ENCODE data around the gene OTOGL. TPM values are rescaled to one million over a fixed set of nuclear protein-coding genes. Genes with fewer than 3 reads are reported as not detected.
"Not testable (repeated sequence)": the region's sequence is repeated elsewhere in the genome, so short reads cannot be mapped to it uniquely, and the experiment has no call there.

OTOGL gene
- total and polyA plus RNA-seq, 12 donors: 0.04 to 0.52 (median 0.13) TPM; not detected in 1

DNA sequence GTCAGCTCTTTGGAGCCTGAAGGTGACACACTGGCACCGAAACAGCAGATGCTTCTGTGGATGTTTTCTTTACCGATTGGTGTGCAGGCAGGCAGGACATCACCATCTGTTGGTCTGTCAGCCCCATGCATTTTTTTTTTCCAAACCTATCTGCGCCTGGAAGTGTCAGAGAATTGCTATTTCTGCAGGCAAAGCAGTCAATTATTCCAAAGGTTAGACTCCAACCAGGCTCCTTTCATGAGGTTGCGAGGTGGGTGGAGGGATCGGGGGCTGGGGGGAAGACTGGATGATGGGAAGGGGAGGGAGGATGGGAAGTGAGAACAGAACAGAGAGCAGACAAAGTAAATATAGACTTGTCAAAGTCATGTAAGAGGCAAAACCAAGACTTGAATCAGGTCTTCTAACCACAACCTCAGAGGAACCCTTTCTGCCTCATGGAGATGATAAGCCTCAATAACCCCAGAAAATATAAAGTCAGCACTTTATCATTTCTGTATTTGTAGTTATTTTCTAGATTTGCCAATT lies 117.7 kb downstream of the OTOGL start:
- H3K27me3 ChIP-seq: no peaks in the 10 kb centered on the region
- no peaks in the 10 kb centered on the region for H3K4me1 ChIP-seq (replicated peaks in 1 of 2)
- no peak overlapping the region for H3K27ac ChIP-seq
- DNase-seq: no peak
- H3K4me3 ChIP-seq: no peak overlapping the region
- H3K36me3 ChIP-seq (replicated peaks in 1 of 2): no peaks in the 10 kb centered on the region
- no peak for TF ChIP-seq POLR2A (IDR thresholded peaks at IDR 0.05)
- TF ChIP-seq, protein P1, sequence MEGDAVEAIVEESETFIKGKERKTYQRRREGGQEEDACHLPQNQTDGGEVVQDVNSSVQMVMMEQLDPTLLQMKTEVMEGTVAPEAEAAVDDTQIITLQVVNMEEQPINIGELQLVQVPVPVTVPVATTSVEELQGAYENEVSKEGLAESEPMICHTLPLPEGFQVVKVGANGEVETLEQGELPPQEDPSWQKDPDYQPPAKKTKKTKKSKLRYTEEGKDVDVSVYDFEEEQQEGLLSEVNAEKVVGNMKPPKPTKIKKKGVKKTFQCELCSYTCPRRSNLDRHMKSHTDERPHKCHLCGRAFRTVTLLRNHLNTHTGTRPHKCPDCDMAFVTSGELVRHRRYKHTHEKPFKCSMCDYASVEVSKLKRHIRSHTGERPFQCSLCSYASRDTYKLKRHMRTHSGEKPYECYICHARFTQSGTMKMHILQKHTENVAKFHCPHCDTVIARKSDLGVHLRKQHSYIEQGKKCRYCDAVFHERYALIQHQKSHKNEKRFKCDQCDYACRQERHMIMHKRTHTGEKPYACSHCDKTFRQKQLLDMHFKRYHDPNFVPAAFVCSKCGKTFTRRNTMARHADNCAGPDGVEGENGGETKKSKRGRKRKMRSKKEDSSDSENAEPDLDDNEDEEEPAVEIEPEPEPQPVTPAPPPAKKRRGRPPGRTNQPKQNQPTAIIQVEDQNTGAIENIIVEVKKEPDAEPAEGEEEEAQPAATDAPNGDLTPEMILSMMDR (IDR thresholded peaks at IDR 0.05): no peak
- intact Hi-C loops (cut with DNase I): no loop called here
- no peaks in the 10 kb centered on the region for H3K9me3 ChIP-seq (replicated peaks in 1 of 3)
- WGBS, 4 donors: 53 to 70% (median 58%) methylated on average over 5 of the region's 5 CpGs

GRCh38 chr12:80218925-80219324 lies 119.6 kb downstream of the OTOGL start:
- H3K4me3 ChIP-seq; DNase-seq; intact Hi-C loops (cut with DNase I); H3K27ac ChIP-seq; H3K4me1 ChIP-seq (replicated peaks in 1 of 2); H3K27me3 ChIP-seq; H3K9me3 ChIP-seq (replicated peaks in 1 of 3); H3K36me3 ChIP-seq (replicated peaks in 1 of 2): not testable (repeated sequence)
- 62 to 79% (median 76%) methylated on average over 4 to 5 of the region's 5 CpGs for WGBS, 4 donors

DNA sequence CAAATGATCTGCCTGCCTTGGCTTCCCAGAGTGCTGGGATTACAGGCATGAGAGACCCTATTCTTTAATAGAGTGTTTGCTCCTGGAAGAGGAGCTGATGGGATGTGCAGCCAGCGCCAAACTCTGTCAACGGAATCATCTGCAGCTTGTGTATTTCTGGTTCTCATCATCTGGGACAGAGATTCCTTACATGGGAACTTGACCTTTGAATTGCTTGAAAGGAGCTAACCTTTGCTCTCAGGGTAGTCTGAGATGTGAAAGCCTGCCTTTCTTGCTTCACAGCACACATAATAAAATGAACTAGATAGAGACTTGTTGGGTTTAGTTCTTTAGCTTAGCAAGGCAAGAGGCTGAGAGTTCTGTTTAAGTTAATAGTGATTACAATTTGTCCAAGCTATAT lies 120.0 kb downstream of the OTOGL start:
- Histone ChIP-seq H3K27me3 (no peaks in the 10 kb centered on the region), H3K4me1 (replicated peaks in 1 of 2) (no peaks in the 10 kb centered on the region), H3K36me3 (replicated peaks in 1 of 2) (no peaks in the 10 kb centered on the region), H3K27ac (no peak overlapping the region), H3K4me3 (no peak overlapping the region), H3K9me3 (replicated peaks in 1 of 3) (no peaks in the 10 kb centered on the region)
- DNase-seq: no peak
- WGBS, 4 donors: 47 to 65% (median 58%) methylated on average over 2 of the region's 2 CpGs
- no peak for TF ChIP-seq POLR2A (IDR thresholded peaks at IDR 0.05)
- TF ChIP-seq, protein P1 (IDR thresholded peaks at IDR 0.05): no peak
- intact Hi-C loops (cut with DNase I): no loop called here

DNA sequence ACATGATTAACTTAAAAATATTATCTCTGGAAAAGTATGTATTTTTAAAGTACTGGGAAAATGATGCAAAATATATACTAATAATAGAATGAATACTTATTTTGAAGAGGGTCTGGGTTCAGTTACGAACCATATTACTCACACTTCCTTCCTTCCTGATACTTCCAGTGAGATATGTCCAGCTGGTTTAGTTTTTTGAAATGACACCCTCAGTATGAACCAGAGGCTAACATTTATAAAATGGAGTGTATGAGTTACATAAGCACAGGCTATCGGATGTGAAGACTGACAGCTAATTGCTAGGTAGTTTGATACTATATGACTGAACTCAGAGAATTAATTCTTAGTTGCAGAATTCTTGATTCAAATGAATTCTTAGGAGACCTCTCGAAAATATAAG lies 122.9 kb downstream of the OTOGL start:
- no peaks in the 10 kb centered on the region for H3K36me3 ChIP-seq (replicated peaks in 1 of 2)
- 45 to 63% (median 58%) methylated on average over 3 of the region's 3 CpGs for WGBS, 4 donors
- H3K27ac ChIP-seq: no peak overlapping the region
- no peak overlapping the region for H3K4me3 ChIP-seq
- DNase-seq: no peak
- no peaks in the 10 kb centered on the region for H3K4me1 ChIP-seq (replicated peaks in 1 of 2)
- TF ChIP-seq, protein P1 (IDR thresholded peaks at IDR 0.05): no peak
- TF ChIP-seq POLR2A (IDR thresholded peaks at IDR 0.05): no peak
- no peaks in the 10 kb centered on the region for H3K27me3 ChIP-seq
- no peaks in the 10 kb centered on the region for H3K9me3 ChIP-seq (replicated peaks in 1 of 3)
- intact Hi-C loops (cut with DNase I): no loop called here

GRCh38 chr12:80226576-80226975 lies 127.2 kb downstream of the OTOGL start:
- Histone ChIP-seq H3K27me3 (no peaks in the 10 kb centered on the region), H3K27ac (no peak overlapping the region), H3K4me1 (replicated peaks in 1 of 2) (no peaks in the 10 kb centered on the region), H3K36me3 (replicated peaks in 1 of 2) (no peaks in the 10 kb centered on the region), H3K9me3 (replicated peaks in 1 of 3) (no peaks in the 10 kb centered on the region), H3K4me3 (no peak overlapping the region)
- intact Hi-C loops (cut with DNase I): no loop called here
- TF ChIP-seq, protein P1 (IDR thresholded peaks at IDR 0.05): no peak
- TF ChIP-seq POLR2A (IDR thresholded peaks at IDR 0.05): no peak
- 49 to 53% (median 52%) methylated on average over 1 of the region's 1 CpG for WGBS, 4 donors
- no peak for DNase-seq

DNA sequence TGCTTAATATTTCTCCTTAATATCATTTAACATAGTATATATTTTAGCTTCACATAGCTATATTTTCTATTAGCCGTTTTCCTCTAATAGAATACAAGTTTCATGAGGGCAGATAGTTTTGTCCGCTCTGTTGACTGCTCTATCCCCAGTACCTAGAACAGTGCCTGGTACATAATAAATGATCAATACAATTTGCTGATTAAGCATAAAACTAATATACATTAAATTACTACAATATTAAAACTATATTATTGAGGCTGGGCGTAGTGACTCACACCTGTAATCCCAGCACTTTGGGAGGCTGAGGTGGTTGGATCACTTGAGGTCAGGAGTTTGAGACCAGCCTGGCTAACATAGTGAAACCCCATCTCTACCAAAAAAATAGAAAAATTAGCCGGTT lies 128.6 kb downstream of the OTOGL start:
- H3K4me3 ChIP-seq; H3K9me3 ChIP-seq (replicated peaks in 1 of 3); H3K27ac ChIP-seq; intact Hi-C loops (cut with DNase I); H3K27me3 ChIP-seq; H3K4me1 ChIP-seq (replicated peaks in 1 of 2); H3K36me3 ChIP-seq (replicated peaks in 1 of 2); DNase-seq: not testable (repeated sequence)
- WGBS, 4 donors: 92 to 96% (median 94%) methylated on average over 4 of the region's 4 CpGs

Data from adrenal gland (tissue), 12 donors.